ENCODE data around the gene GNA12.

DNA sequence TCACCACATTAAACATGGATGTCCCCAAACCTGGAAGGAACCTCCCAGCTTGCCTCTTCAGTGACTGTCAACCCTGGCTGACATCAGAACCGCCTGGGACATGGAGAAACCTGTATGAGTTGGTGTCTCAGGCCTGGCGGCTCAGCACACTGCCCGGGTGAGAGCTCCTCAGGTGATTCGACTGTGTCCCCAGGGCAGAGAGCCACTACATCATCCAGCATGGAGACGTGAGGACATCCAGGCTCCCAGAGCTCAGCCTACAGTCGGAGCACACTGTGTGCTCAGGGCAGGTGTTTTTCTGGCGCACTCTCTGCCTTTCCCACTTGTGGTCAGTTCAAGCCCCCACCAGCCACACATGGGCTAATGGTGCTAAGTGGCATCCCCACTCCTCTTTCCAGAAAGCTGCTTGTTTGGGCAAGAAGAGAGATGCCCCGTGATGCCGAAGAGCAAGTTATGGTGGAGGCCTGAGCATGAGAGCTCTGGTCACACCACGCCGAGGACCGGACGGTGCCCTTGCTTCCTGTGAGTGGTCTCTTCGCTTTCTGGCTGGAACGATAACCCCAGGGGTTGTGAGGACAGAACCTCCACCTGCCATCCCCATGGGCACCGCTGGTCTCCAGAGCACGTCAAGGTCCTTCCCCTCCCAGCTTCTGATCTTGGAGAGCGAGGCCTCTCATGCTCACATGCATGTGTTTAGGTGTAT is 117.6 kb downstream of the GNA12 start:
- TF ChIP-seq GATA3 (IDR thresholded peaks at IDR 0.05; ENCODE audit: low read depth, low read length) (no peak), GATA2 (IDR thresholded peaks at IDR 0.05; ENCODE audit: low read depth, low read length) (no peak)

All from SH-SY5Y (cell line).